GM18861 (cell line): ENCODE results near the gene XIST.
"Not testable (repeated sequence)": the region's sequence is repeated elsewhere in the genome, so short reads cannot be mapped to it uniquely, and the experiment has no call there.

Experiments used
- ATAC-seq: cut with Tn5 transposase; IDR thresholded peaks from one replicate; pipeline ENCODE4 v1.9.1; 2021; ENCODE audit not compliant: unreplicated experiment

XIST gene

GRCh38 chrX:73852467-73852866 is at the start of gene XIST:
Gene XIST (minus strand): TSS chrX:73852714.
- no peak for ATAC-seq

- ATAC-seq, result not testable (repeated sequence)
These were observed 45.8 kb upstream of the XIST start for GRCh38 chrX:73898315-73898714.

GRCh38 chrX:73892515-73893090 is 40.1 kb upstream of the XIST start:
- not testable (repeated sequence) for ATAC-seq

- ATAC-seq, result not testable (repeated sequence)
These were observed 29.7 kb upstream of the XIST start for GRCh38 chrX:73882260-73882659.

GRCh38 chrX:73877687-73878086 is 25.2 kb upstream of the XIST start:
- ATAC-seq, result no peak

- no peak for ATAC-seq
These were observed 24.4 kb upstream of the XIST start for GRCh38 chrX:73876911-73877310.

- no peak for ATAC-seq
These were observed 16.4 kb upstream of the XIST start for GRCh38 chrX:73868916-73869315.

- ATAC-seq, result no peak
These were observed 14.6 kb upstream of the XIST start for GRCh38 chrX:73867144-73867543.

GRCh38 chrX:73863852-73864251 is 11.3 kb upstream of the XIST start:
- ATAC-seq, result no peak

- no peak for ATAC-seq
These were observed 10.8 kb upstream of the XIST start for GRCh38 chrX:73863268-73863667.

GRCh38 chrX:73859622-73860021 is 7.1 kb upstream of the XIST start:
- no peak for ATAC-seq

- ATAC-seq, result no peak
These were observed 3.0 kb upstream of the XIST start for GRCh38 chrX:73855546-73855945.

- no peak for ATAC-seq
These were observed 492 bp downstream of the XIST start for GRCh38 chrX:73852022-73852421.

GRCh38 chrX:73851014-73852009 is 1.2 kb downstream of the XIST start:
- ATAC-seq, result peak; percentile 72

GRCh38 chrX:73850124-73851013 is 2.1 kb downstream of the XIST start:
- no peak for ATAC-seq

GRCh38 chrX:73849073-73849472 is 3.4 kb downstream of the XIST start:
- no peak for ATAC-seq

GRCh38 chrX:73847991-73848390 is 4.5 kb downstream of the XIST start:
- no peak for ATAC-seq

GRCh38 chrX:73847100-73847499 is 5.4 kb downstream of the XIST start:
- no peak for ATAC-seq

GRCh38 chrX:73842541-73843234 is 9.8 kb downstream of the XIST start:
- ATAC-seq, result no peak

- no peak for ATAC-seq
These were observed 11.2 kb downstream of the XIST start for GRCh38 chrX:73841337-73841736.
